ENCODE data around the gene ZNF575. TPM values are rescaled to one million over a fixed set of nuclear protein-coding genes. Genes with fewer than 3 reads are reported as not detected.
A peak's percentile ranks its signal among the peaks of the same experiment; 100 is the strongest.

The ZNF575 gene
- total RNA-seq, 3 donors from 2014 or later, result 1.6 to 3.0 (median 2.0) TPM

- ATAC-seq (peak; percentile 57 to 65), DNase-seq (peak; percentile 32)
- H3K4me1 Mint-ChIP-seq (ENCODE audit: low read depth), result peaks cover 29% of the 10 kb centered on the region
- H3K27me3 Mint-ChIP-seq (ENCODE audit: low read depth), result no peaks in the 10 kb centered on the region
- no peaks in the 10 kb centered on the region for H3K36me3 Mint-ChIP-seq (ENCODE audit: insufficient read depth)
- H3K4me3 Mint-ChIP-seq, result peak overlapping the region; percentile 90
- H3K9me3 Mint-ChIP-seq, result no peaks in the 10 kb centered on the region
Observed at GRCh38 chr19:43524922-43525835, 7.8 kb upstream of the ZNF575 start.

GRCh38 chr19:43525836-43526771 is 6.9 kb upstream of the ZNF575 start:
- peak overlapping the region; percentile 90 for H3K4me3 Mint-ChIP-seq

GRCh38 chr19:43526884-43527859 is 5.8 kb upstream of the ZNF575 start, which contains the start of gene ETHE1:
Gene ETHE1, minus strand, starts transcription at chr19:43527201. Its CDS starts 24 bp downstream, at chr19:43527177.
- DNase-seq, result peak; percentile 57
- ATAC-seq, result peak; percentile 69 to 72
- Mint-ChIP-seq H3K4me3 (peak within 1 kb of the TSS; percentile 90), H3K27me3 (ENCODE audit: low read depth) (no peaks in the 10 kb centered on the region), H3K4me1 (ENCODE audit: low read depth) (peaks cover 29% of the 10 kb centered on the region), H3K36me3 (ENCODE audit: insufficient read depth) (no peaks in the 10 kb centered on the region), H3K9me3 (no peaks in the 10 kb centered on the region)

More at GRCh38 chr19:43525836-43526771, 6.9 kb upstream of the ZNF575 start:
- peaks cover 29% of the 10 kb centered on the region for H3K4me1 Mint-ChIP-seq (ENCODE audit: low read depth)
- peak in 1 of 2 donors; percentile 27 for ATAC-seq
- peak; percentile 19 for DNase-seq
- H3K9me3 Mint-ChIP-seq, result no peaks in the 10 kb centered on the region
- no peaks in the 10 kb centered on the region for H3K36me3 Mint-ChIP-seq (ENCODE audit: insufficient read depth)
- no peaks in the 10 kb centered on the region for H3K27me3 Mint-ChIP-seq (ENCODE audit: low read depth)

GRCh38 chr19:43527860-43528622 is 4.9 kb upstream of the ZNF575 start:
- no peaks in the 10 kb centered on the region for H3K27me3 Mint-ChIP-seq (ENCODE audit: low read depth)
- no peaks in the 10 kb centered on the region for H3K9me3 Mint-ChIP-seq
- peak; percentile 8 to 27 for ATAC-seq
- no peak for DNase-seq
- H3K36me3 Mint-ChIP-seq (ENCODE audit: insufficient read depth), result no peaks in the 10 kb centered on the region
- H3K4me3 Mint-ChIP-seq, result peak overlapping the region; percentile 49
- peaks cover 36% of the 10 kb centered on the region for H3K4me1 Mint-ChIP-seq (ENCODE audit: low read depth)

GRCh38 chr19:43532571-43532961 is 422 bp upstream of the ZNF575 start:
- Mint-ChIP-seq H3K4me1 (ENCODE audit: low read depth) (peaks cover 27% of the 10 kb centered on the region), H3K36me3 (ENCODE audit: insufficient read depth) (peaks cover 3% of the 10 kb centered on the region), H3K9me3 (no peaks in the 10 kb centered on the region), H3K27me3 (ENCODE audit: low read depth) (no peaks in the 10 kb centered on the region), H3K4me3 (peak overlapping the region; percentile 84)
- DNase-seq (peak; percentile 20), ATAC-seq (peak; percentile 13 to 19)

GRCh38 chr19:43533546-43534304 is 737 bp downstream of the ZNF575 start:
- DNase-seq (peak; percentile 90), ATAC-seq (peak; percentile 78 to 79)
- no peaks in the 10 kb centered on the region for H3K27me3 Mint-ChIP-seq (ENCODE audit: low read depth)
- H3K36me3 Mint-ChIP-seq (ENCODE audit: insufficient read depth), result peaks cover 9% of the 10 kb centered on the region
- H3K9me3 Mint-ChIP-seq, result no peaks in the 10 kb centered on the region
- H3K4me3 Mint-ChIP-seq, result peak overlapping the region; percentile 84
- peaks cover 21% of the 10 kb centered on the region for H3K4me1 Mint-ChIP-seq (ENCODE audit: low read depth)

- Mint-ChIP-seq H3K4me1 (ENCODE audit: low read depth) (peaks cover 21% of the 10 kb centered on the region), H3K27me3 (ENCODE audit: low read depth) (no peaks in the 10 kb centered on the region), H3K4me3 (peak overlapping the region; percentile 84), H3K9me3 (peaks cover 6% of the 10 kb centered on the region), H3K36me3 (ENCODE audit: insufficient read depth) (peaks cover 15% of the 10 kb centered on the region)
- no peak for ATAC-seq
- DNase-seq, result no peak
Observed at GRCh38 chr19:43534305-43534815, 1.4 kb downstream of the ZNF575 start.

- Mint-ChIP-seq H3K4me3 (peak overlapping the region; percentile 32), H3K27me3 (ENCODE audit: low read depth) (no peaks in the 10 kb centered on the region), H3K36me3 (ENCODE audit: insufficient read depth) (peaks cover 19% of the 10 kb centered on the region), H3K4me1 (ENCODE audit: low read depth) (peaks cover 21% of the 10 kb centered on the region), H3K9me3 (peaks cover 6% of the 10 kb centered on the region)
- DNase-seq (peak; percentile 27), ATAC-seq (no peak)
Observed at GRCh38 chr19:43534816-43535761, 2.1 kb downstream of the ZNF575 start.

GRCh38 chr19:43538922-43539321 is 5.9 kb downstream of the ZNF575 start:
- Mint-ChIP-seq H3K36me3 (ENCODE audit: insufficient read depth) (peaks cover 37% of the 10 kb centered on the region), H3K9me3 (peaks cover 6% of the 10 kb centered on the region), H3K4me3 (no peak overlapping the region), H3K4me1 (ENCODE audit: low read depth) (peaks cover 7% of the 10 kb centered on the region), H3K27me3 (ENCODE audit: low read depth) (no peaks in the 10 kb centered on the region)
- DNase-seq, result no peak
- ATAC-seq, result no peak

- DNase-seq (no peak), ATAC-seq (no peak)
- Mint-ChIP-seq H3K36me3 (ENCODE audit: insufficient read depth) (peaks cover 43% of the 10 kb centered on the region), H3K4me3 (no peak overlapping the region), H3K4me1 (ENCODE audit: low read depth) (peaks cover 4% of the 10 kb centered on the region), H3K9me3 (peaks cover 6% of the 10 kb centered on the region), H3K27me3 (ENCODE audit: low read depth) (no peaks in the 10 kb centered on the region)
Observed at GRCh38 chr19:43540381-43540780, 7.4 kb downstream of the ZNF575 start.

GRCh38 chr19:43541920-43542650 is 9.1 kb downstream of the ZNF575 start:
- ATAC-seq (no peak), DNase-seq (no peak)
- Mint-ChIP-seq H3K36me3 (ENCODE audit: insufficient read depth) (peaks cover 44% of the 10 kb centered on the region), H3K4me1 (ENCODE audit: low read depth) (no peaks in the 10 kb centered on the region), H3K27me3 (ENCODE audit: low read depth) (no peaks in the 10 kb centered on the region), H3K9me3 (peaks cover 6% of the 10 kb centered on the region), H3K4me3 (no peak overlapping the region)
